Stimulated activated CD8-positive, alpha-beta memory T cell treated with anti-CD3 and anti-CD28 coated beads, Interleukin-4, amount 100 ng/mL, for 4 hours (primary cell): Measurements from ENCODE around the gene GHDC.
"Not testable (repeated sequence)": the region's sequence is repeated elsewhere in the genome, so short reads cannot be mapped to it uniquely, and the experiment has no call there.

Experiments
- DNase-seq, 2 donors: peaks; one replicate each; pipeline ENCODE4 v3.0.0-alpha.2; 2020; ENCODE audit warnings: low read depth in 2 of 2, low spot score in 1 of 2

Gene GHDC

GRCh38 chr17:42202696-42203095 lies 8.4 kb upstream of the GHDC start:
- DNase-seq, result no peak

- DNase-seq, result no peak
Observed at GRCh38 chr17:42202159-42202558, 7.9 kb upstream of the GHDC start.

GRCh38 chr17:42201458-42201772 lies 7.1 kb upstream of the GHDC start:
- no peak for DNase-seq

- DNase-seq, result no peak
Observed at GRCh38 chr17:42200706-42201457, 6.6 kb upstream of the GHDC start.

DNA sequence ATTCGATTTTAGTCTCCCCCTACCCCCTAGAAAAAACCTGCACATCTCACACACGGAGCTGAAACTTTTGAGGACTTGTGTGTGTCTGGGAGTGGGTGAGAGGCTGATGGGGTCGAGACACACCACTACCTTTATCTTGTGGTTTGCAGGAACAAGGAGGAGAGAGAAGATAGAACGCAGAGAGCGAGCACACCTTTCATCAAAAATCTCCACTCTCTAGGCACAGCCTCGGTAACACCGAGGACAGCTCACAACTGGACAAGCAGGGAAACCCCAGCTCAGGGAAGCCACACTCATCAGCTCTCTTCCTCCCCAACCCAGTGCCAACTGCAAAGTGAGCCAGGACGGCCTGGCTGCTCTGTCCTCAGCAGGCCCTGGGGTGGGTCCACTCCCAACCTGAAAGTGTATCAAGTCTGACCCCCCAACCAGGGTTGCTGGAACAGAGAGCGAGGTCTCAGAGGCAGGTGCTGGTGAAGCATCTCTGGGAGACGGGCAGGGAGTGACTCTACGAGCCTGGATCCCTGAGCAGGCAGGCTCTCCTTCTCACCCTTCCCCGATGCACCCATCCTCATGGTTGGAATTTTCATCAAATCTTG lies 5.2 kb upstream of the GHDC start:
- no peak for DNase-seq

DNA sequence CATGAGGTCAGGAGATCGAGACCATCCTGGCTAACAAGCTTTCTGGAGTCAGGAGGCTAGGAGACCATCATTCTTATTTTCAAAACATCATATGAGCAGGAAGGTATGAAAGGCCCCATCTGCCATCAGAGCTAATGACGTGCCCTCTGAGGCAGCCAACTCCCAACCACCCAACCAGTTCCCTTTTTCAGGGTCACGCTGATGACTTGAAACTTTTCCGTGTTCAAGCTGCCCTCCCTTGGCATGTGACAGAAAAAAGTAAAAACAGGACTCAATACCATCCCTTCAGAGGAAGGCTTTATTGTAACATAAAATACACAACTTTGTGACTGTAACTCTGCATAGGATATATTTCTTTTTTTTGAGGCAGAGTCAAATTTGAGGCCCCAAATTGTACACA lies 4.6 kb upstream of the GHDC start:
- no peak for DNase-seq

DNA sequence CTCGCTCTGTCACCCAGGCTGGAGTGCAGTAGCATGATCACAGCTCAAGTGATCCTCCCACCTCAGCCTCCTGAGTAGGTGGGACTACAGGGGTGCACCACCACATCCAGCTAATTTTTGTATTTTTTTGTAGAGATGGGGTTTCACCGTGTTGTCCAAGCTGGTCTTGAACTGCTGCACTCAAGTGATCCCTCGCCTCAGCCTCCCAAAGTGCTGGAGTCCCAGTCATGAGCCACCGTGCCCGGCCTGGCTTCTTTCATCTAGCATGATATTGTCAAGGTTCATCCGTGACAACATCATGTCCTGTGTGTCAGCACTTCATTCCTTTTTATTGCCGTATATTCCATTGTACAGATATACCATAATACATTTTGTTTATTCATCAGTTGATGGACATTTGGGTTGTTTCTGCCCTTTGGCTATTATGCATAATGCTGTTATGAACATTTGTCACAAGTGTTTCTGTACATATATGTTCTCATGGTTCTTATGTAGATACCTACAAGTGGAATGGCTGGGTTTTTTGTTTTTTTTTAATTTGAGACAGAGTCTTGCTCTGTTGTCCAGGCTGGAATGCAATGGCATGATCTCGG lies 3.4 kb upstream of the GHDC start:
- DNase-seq, result no peak

DNA sequence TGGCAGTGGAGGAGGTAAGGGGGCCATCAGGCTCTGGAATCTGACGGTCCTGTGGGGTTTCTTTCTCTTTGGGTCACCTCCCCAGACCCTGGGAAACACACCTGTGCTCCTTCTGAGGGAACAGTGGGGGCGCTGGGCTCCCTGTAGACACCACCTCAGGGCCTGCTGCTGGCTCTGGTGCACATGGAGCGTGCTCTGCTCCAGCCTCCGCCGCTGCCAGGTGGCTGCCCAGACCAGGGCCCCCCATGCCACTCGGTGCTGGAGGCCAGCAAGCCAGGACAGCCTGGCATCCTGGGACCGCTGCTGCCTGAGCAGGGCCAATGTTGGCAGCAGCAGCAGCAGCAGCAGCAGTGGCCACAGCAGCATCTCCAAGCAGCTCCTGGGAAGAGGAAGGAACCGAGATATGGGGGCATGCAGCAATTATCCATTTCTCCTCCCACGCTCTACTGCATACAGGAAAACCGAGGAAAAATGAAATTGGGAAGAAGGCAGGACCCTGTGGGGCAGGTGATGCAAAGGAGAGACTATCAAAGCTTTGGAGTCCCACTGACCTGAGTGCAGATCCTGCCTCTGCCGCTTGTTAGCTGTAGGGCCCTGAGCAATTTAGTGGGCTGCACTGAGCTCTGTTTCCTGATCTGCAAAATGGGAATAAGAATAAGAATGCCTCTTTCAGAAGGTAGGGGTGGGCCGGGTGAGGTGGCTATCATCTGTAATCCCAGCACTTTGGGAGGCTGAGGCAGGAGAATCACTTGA lies 902 bp downstream of the GHDC start:
- no peak for DNase-seq

DNA sequence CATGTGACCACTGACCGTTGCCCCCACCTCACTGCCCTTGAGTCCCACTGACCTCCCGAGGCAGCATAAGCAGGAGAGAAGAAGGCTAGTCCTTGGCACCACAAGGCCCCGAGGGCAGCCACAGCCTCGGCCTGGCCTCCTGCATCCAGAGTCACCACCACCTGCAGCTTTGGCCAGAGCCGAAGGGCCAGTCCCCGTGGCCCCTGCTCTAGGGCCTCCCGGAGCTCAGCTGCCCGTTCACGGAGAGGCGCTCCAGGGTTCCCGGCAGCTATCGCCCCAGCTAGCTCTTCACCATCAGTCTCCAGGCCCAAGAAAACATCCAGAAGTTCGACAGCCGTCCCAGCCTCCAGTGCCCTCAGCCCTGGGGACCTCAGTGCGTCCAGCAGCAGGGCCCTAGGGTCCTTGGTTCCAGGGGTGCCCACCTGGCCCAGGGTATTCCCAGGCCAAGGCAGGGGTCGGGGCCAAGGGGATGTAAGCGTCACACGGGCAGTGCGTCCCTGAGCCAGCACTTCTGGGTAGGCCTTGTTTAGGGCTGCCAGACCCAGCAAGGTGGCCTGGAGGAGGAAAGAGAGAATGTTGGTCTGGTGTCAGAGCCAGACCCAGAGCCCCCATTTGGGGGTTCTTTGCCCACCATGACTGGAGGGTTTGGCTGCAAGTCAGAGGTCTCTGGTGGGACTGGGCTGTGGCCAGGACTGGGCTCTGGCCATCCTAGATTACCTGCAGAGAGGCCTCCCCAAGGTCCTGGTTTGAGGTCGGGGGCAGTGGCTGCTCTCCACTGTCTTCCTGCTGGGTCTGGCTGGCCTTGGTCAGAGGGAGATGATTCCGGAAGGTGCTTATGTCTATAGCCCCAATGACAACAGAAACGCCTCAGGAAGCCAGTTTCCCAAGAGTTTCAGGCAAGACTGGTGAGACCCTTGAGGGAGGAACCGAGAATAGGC lies 1.8 kb downstream of the GHDC start:
- no peak for DNase-seq

DNA sequence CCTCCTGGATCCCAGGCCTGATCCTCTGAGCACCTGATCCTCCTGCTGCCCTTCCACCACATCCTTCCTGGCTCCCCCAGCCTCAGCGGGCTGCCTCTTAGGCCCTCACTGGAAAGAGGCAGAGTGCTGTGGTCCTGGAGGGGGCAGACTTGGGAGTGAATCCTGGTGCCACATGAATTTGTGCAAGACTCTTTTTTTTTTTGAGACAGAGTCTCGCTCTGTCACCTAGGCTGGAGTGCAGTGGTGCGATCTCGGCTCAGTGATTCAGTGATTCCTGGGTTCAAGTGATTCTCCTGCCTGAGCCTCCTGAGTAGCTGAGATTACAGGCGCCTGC lies 3.1 kb downstream of the GHDC start:
- DNase-seq, result no peak

GRCh38 chr17:42190491-42191274 lies 3.6 kb downstream of the GHDC start:
- DNase-seq, result no peak

DNA sequence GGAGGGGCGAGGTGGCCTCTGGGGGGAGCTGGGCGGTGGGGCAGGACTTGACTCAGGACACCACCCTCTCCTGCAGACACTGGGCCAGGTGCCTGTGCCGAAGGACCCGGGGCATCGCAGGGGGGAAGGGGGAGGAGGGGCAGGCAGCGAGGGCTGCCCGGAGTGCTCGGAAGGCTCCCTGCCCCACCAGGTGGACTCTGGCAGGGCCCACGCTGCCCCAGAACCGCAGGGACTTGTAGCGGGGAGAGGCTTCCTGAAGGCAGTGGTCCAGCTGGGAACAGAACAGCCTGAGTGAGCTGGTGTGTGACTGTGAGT lies 4.7 kb downstream of the GHDC start:
- no peak for DNase-seq

GRCh38 chr17:42188749-42189650 lies 5.3 kb downstream of the GHDC start:
- DNase-seq, result no peak

GRCh38 chr17:42187833-42188232 lies 6.5 kb downstream of the GHDC start:
- DNase-seq, result no peak

- not testable (repeated sequence) for DNase-seq
Observed at GRCh38 chr17:42186191-42186590, 8.1 kb downstream of the GHDC start.

DNA sequence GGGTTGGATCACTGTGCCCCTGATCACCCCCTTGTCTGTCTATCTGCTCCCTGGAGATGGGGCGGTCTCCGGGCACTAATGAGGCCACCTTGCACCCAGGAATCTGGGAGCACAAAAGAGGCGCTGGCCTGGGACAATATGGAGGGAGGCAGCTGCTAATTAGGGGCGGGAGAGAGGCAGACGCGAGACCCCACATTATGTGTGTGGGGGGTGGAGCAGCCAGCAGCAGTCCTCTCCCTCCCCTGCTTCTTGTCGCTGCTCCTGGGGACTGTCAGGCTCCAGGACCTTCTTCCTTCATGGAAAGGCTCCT lies 8.7 kb downstream of the GHDC start:
- no peak for DNase-seq

GRCh38 chr17:42184713-42185620 lies 9.3 kb downstream of the GHDC start, which contains the start of gene HCRT:
HCRT (minus strand) TSS chr17:42185452; CDS start chr17:42185365, 87 bp downstream.
- DNase-seq, result no peak
